GM19239 (cell line): ENCODE measurements around the gene ZFYVE19.

ENCODE experiments used
- DNase-seq: peaks from one replicate; pipeline ENCODE4 v3.0.0; 2011; ENCODE audit warnings: low spot score; ENCODE audit not compliant: insufficient read length
- FAIRE-seq: peaks from 2 replicates; lab custom pipeline; 2011; peaks lifted over from hg19 to GRCh38; lab: Jason Lieb, UNC

The ZFYVE19 gene

GRCh38 chr15:40808861-40809450 is 2.1 kb downstream of the ZFYVE19 start:
- no peak for FAIRE-seq

GRCh38 chr15:40812721-40813425 is 6.0 kb downstream of the ZFYVE19 start:
- FAIRE-seq (no peak), DNase-seq (no peak)

More at GRCh38 chr15:40808861-40809450, 2.1 kb downstream of the ZFYVE19 start:
- DNase-seq, result no peak

DNA sequence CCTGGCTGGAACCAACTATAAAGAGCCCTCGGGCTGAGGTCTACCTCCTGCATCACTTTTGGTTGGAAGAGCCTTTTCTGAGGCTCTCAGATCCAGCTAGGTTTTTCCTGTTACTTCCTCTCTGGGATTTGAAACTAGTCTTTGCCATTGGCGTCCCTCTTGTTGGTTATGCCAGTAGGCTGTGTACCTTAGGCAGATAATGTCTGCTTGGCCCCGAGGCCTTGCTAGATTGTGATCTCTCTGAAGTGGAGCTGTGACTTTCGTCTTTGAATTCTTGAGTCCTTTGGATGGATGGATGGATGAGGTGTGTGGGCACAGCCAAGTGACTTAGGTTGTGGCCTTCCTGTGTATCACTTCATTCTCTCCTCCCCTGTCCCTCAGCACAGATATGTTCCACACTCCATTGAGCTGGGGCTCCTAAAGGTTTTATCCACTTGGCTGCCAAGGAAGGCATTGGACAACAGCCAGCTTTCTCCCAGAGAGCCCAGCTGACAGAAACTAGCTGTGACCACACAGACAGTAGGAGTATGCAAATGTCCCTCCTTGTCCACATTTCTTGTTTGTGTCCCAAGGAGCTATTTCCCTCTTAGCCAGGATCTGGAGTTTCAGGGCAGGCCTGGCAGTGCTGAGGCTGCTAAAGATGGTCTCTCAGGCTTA is 8.3 kb downstream of the ZFYVE19 start:
- DNase-seq (no peak), FAIRE-seq (no peak)

DNA sequence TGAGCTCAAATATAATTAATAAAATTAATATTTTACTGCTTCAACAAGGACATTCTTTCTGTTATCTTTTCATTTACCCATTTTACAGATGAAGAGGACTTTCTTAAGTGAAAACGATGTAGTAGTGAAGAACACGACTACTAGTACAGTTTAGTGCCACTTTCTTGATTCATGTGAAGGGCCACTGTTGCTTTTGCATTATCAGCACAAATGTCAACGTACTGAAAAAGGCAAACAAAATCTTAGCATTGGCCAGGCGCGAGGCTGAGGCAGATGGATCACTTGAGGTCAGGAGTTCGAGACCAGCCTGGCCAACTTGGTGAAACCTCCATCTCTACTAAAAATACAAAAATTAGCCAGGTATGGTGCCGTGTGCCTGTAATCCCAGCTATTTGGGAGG is 12.2 kb downstream of the ZFYVE19 start:
- DNase-seq, result no peak

DNA sequence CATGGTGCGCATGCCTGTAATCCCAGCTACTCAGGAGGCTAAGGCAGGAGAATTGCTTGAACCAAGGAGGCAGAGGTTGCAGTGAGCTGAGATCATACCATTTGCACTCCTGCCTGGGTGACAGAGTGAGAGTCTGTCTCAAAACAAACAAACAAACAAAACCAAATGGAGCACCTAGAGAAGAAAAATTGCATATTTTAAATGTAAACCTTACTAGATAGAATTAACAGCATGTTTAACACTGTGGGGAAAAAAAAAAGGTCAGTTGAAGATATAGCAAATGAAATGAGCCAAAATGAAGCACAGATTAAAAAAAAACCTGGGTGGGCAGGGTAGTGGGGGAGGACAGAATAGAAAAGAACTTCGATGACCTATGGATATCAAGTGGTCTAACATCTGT is 14.3 kb downstream of the ZFYVE19 start:
- FAIRE-seq (no peak), DNase-seq (no peak)

More for the DNA sequence above, 12.2 kb downstream of the ZFYVE19 start:
- no peak for FAIRE-seq

- FAIRE-seq, result no peak
- DNase-seq, result no peak
Measured at GRCh38 chr15:40823572-40824343, 16.9 kb downstream of the ZFYVE19 start.

GRCh38 chr15:40825661-40826422 is 19.0 kb downstream of the ZFYVE19 start:
- DNase-seq (no peak), FAIRE-seq (no peak)

- no peak for DNase-seq
- FAIRE-seq, result no peak
Measured at GRCh38 chr15:40826423-40827075, 19.7 kb downstream of the ZFYVE19 start.

DNA sequence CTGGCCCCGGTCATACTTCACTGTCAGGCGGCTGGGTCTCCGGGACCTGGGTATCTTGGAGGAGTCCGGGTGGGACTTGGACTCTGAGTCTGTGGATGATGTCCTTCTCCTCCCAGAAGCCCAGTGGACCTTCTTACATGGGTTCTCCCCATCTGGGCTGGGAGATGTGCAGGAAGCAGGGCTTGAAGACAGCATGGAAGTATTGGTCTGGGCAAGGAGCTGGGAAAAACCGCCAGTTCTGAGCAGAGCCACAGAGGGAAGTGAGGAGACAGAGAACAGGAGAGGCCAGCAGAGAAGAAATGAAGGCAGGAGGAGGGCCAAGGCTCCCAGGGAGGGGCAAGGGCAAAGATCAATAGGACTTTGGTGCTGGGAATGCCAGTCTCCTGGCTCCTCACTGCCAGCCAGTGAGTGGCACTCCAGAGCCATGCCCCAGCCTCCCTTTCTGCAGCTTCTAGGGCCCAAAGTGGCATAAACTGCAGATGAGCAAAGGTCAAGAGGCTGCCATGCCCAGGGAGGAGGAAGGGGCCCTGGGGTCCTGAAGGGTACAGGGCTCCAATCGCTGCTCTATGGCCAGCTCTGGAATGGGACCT is 21.7 kb downstream of the ZFYVE19 start, which contains the start of gene PPP1R14D:
PPP1R14D (minus strand) TSS at position 262 of the 590 bp plus-strand sequence; CDS start at position 195, 67 bp downstream.
- no peak for DNase-seq
- no peak for FAIRE-seq

DNA sequence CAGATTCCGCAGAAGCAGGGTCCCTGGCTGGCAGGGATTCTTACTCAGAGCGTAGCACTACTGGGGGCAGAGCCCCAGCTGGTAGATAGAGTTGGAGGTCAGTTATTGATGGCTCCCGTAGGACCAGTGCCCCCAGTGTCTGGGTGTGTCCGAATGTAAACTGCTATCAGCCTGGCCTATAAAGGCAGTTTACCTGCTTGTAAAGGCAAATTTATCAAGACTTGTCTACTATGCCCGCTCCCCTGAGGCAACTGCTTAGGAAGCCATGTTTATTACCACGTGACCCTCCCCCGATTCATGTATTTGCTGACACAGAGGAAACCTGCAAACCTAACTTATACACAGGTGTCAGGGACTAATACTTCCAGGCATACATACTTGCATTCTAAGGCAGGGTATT is 22.2 kb downstream of the ZFYVE19 start:
- FAIRE-seq (no peak), DNase-seq (no peak)

DNA sequence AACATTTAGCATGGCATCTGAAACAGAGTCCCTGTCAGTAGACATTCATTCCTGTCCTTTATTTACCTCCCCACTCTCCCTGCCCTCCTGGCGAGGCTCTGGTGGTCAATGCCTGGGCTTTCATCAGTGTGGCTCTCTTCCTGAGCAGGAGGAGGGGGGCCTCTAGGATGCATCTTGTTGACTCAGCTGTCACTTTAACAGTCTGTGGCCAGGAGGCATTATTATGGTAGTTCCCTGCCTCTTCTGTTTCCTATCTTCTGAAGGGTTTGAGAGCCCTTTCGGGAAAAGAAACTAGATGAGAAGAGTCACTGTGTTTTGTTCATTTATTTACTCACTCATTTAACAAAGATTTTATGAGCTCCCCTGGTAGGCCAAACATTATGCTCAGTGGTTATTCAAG is 24.0 kb downstream of the ZFYVE19 start:
- DNase-seq, result no peak
- FAIRE-seq, result no peak

GRCh38 chr15:40831861-40832260 is 25.0 kb downstream of the ZFYVE19 start:
- DNase-seq, result no peak
- FAIRE-seq, result no peak

DNA sequence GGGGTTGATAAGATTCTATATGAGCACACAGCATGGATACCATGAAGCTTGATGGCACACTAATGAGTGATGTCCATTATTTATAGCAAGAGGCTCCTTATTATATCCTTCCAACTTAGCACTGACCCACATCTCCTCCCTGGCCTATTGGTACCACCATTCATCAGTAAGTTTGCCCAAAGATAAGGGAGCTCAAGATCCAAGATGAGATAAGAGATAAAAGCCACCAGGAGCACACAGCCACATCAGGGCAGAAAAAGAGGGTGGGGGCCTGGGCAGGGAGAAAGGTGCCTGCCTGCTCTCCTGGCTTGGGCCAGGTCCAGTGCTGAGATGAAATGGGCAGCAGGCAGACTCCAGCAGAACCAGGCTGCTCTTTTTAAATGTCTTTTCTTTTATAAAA is 26.0 kb downstream of the ZFYVE19 start:
- no peak for DNase-seq
- no peak for FAIRE-seq

DNA sequence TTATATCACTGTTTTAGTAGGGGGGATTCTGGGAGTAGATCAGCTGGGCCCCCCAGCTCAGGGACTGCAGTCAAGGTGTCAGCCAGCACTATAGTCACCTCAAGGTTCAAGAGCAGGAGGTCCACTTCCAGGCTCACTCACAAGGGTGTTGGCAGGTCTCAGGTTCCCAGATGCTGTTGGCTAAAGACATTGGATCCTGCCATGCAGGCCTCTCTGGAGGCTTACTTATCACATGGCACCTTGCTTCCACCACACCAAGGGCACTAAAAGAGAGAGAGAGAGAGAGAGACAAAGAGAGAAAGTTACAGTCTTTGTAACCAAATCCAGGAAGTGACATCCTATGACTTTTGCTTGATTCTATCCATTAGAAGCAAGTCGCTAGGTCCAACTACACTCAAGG is 29.1 kb downstream of the ZFYVE19 start:
- DNase-seq, result no peak
- FAIRE-seq, result no peak

GRCh38 chr15:40838756-40839155 is 31.9 kb downstream of the ZFYVE19 start:
- DNase-seq (no peak), FAIRE-seq (no peak)

DNA sequence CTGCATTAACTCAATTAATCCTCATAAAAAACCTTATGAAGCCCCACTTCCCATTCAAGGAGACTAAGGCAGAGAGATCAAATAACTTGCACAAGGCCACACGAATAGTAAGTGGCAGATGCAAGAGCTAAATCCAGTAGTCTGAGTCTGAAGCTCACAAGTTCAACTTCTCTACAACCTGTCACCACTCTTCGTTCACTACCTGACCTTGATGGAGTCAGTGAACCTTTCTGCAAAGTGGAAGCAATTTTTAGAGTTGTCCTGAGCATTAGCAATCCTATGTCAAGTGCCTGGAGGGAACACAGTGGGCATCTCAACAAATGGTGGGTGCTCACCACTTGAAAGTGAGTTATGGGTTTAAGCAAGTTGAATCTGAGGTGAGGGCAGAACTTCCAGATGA is 34.9 kb downstream of the ZFYVE19 start:
- FAIRE-seq (no peak), DNase-seq (no peak)

GRCh38 chr15:40843261-40843884 is 36.5 kb downstream of the ZFYVE19 start:
- no peak for FAIRE-seq

GRCh38 chr15:40843885-40844695 is 37.2 kb downstream of the ZFYVE19 start, which contains the start of gene SPINT1:
Gene SPINT1 (plus strand): TSS chr15:40844048. CDS start chr15:40844555, 507 bp downstream.
- DNase-seq, result peak; percentile 65
- no peak for FAIRE-seq

More at GRCh38 chr15:40843261-40843884, 36.5 kb downstream of the ZFYVE19 start:
- DNase-seq, result no peak
